ENCODE data around the gene ZSWIM5. TPM values are rescaled to one million over a fixed set of nuclear protein-coding genes. Genes with fewer than 3 reads are reported as not detected.
A peak's percentile ranks its signal among the peaks of the same experiment; 100 is the strongest.

Gene ZSWIM5
- total and polyA plus RNA-seq, 9 of the 15 experiments (the other 6 are each of a cell fraction or from before 2014, with no cell fraction given), result under 0.01 to 0.07 (median 0.03) TPM; not detected in 3

GRCh38 chr1:45023663-45024062 lies 182.7 kb downstream of the ZSWIM5 start (continued):
- TF ChIP-seq ELK1 (CRISPR knock-in tag; IDR thresholded peaks at IDR 0.05) (no peak), MYBL2 (IDR thresholded peaks at IDR 0.05; ENCODE audit: low read depth) (no peak), MYBL2 (CRISPR knock-in tag; IDR thresholded peaks at IDR 0.05; ENCODE audit: borderline replicate concordance) (no peak), NFIC (IDR thresholded peaks at IDR 0.05) (no peak), ZNF398 (CRISPR knock-in tag; IDR thresholded peaks at IDR 0.05) (no peak), SMARCA5 (IDR thresholded peaks at IDR 0.05) (no peak), ZNF239 (CRISPR knock-in tag; IDR thresholded peaks at IDR 0.05) (no peak), RERE (CRISPR knock-in tag; IDR thresholded peaks at IDR 0.05; ENCODE audit: borderline replicate concordance) (no peak), ZNF407 (IDR thresholded peaks at IDR 0.05; ENCODE audit: low read depth) (peak; percentile 67), ZFP36 (IDR thresholded peaks at IDR 0.05; ENCODE audit: low read depth, low read length, partially characterized antibody) (peak; percentile 86), ETS2 (tag; IDR thresholded peaks at IDR 0.05; ENCODE audit: borderline replicate concordance, poor library complexity, severe bottlenecking) (no peak)
